Liver (tissue), 3 donors: ENCODE data around the gene BRINP3.

ENCODE experiments used
- ATF3 ChIP-seq: IDR thresholded peaks from 2 replicates; pipeline ENCODE4 v1.6.1; 2016; ENCODE audit warnings: antibody characterized with exemption
- CTCF ChIP-seq: fragments of 150-350 bp; IDR thresholded peaks from 2 replicates; pipeline ENCODE4 v1.5.1; 2017; ENCODE audit warnings: improper control_type of control experiment, low read depth, low read length; ENCODE audit not compliant: missing input control
- EGR1 ChIP-seq, 2 donors: IDR thresholded peaks; 2 replicates each; pipeline ENCODE4 v1.6.1; 2016 to 2018; ENCODE audit warnings: antibody characterized with exemption in 2 of 2, low read depth in 2 of 2
- GABPA ChIP-seq, 2 donors: IDR thresholded peaks in 1 of 2; conservative IDR thresholded peaks in 1 of 2; 2 replicates each; pipeline ENCODE4 v1.6.1; 2016; ENCODE audit warnings: antibody characterized with exemption in 2 of 2, mild to moderate bottlenecking in 1 of 2, moderate library complexity in 1 of 2
- REST ChIP-seq: IDR thresholded peaks from 2 replicates; pipeline ENCODE4 v1.6.1; 2016; ENCODE audit warnings: antibody characterized with exemption, mild to moderate bottlenecking
- TAF1 ChIP-seq: conservative IDR thresholded peaks from 2 replicates; pipeline ENCODE4 v1.6.1; 2016; ENCODE audit warnings: antibody characterized with exemption, mild to moderate bottlenecking
- YY1 ChIP-seq: IDR thresholded peaks from 2 replicates; pipeline ENCODE4 v1.6.1; 2016; ENCODE audit warnings: antibody characterized with exemption, mild to moderate bottlenecking
- TF ChIP-seq, protein P1 (sequence below): IDR thresholded peaks from 2 replicates; pipeline ENCODE4 v1.6.1; 2016; ENCODE audit warnings: antibody characterized with exemption
- donor health status: healthy.
- donor health status: healthy.

DNA sequence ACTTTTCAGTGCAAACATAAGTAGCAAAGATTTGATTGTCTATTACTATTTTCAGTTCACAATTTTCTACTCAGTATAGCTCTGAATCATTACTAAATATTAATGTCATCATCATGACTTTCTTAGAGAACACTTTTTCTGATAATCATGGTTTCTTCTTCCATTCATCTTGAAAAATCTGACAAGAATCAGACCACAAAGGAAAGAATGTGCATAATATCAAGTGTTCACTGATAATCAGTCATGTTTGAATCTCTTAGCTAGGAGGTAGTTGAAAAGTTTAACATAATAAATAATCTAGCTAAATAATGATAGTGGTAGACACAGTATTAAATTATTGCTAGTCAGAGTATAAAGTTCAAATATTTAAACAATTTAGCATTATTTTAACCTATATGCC is 133.2 kb downstream of the BRINP3 start:
- TF ChIP-seq CTCF (no peak), GABPA (IDR thresholded peaks at IDR 0.05 in 1 of 2, conservative IDR thresholded peaks at IDR 0.05 in 1 of 2) (no peak), REST (no peak), EGR1 (IDR thresholded peaks at IDR 0.05; ENCODE audit: low read depth in 2 of 2) (no peak), TAF1 (no peak), YY1 (no peak), ATF3 (no peak)
- TF ChIP-seq, protein P1, sequence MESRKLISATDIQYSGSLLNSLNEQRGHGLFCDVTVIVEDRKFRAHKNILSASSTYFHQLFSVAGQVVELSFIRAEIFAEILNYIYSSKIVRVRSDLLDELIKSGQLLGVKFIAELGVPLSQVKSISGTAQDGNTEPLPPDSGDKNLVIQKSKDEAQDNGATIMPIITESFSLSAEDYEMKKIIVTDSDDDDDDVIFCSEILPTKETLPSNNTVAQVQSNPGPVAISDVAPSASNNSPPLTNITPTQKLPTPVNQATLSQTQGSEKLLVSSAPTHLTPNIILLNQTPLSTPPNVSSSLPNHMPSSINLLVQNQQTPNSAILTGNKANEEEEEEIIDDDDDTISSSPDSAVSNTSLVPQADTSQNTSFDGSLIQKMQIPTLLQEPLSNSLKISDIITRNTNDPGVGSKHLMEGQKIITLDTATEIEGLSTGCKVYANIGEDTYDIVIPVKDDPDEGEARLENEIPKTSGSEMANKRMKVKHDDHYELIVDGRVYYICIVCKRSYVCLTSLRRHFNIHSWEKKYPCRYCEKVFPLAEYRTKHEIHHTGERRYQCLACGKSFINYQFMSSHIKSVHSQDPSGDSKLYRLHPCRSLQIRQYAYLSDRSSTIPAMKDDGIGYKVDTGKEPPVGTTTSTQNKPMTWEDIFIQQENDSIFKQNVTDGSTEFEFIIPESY: no peak
